ENCODE data around the gene MIS12. TPM values are rescaled to one million over a fixed set of nuclear protein-coding genes. Genes with fewer than 3 reads are reported as not detected.

The MIS12 gene
- total and polyA plus RNA-seq, 2 of the 13 experiments (the other 11 are each of a cell fraction or from before 2014, with no cell fraction given), result 13.4 to 28.0 TPM

- no peak for TF ChIP-seq TRAFD1 (CRISPR knock-in tag; IDR thresholded peaks at IDR 0.05; ENCODE audit: borderline replicate concordance)
- TF ChIP-seq RFX5 (IDR thresholded peaks at IDR 0.05; ENCODE audit: low read depth, low read length), result peak; percentile 55; the same call in 1 of the 2 replicates
- no peak for TF ChIP-seq CCAR2 (optimal IDR thresholded peaks at IDR 0.05; ENCODE audit: low read depth, low read length)
- TF ChIP-seq NFRKB (IDR thresholded peaks at IDR 0.05), result no peak
- peak; percentile 85; the same call in 1 of the 2 replicates for TF ChIP-seq ZFP91 (CRISPR knock-in tag; IDR thresholded peaks at IDR 0.05; ENCODE audit: borderline replicate concordance)
- no peak for TF ChIP-seq ZNF572 (CRISPR knock-in tag; IDR thresholded peaks at IDR 0.05)
- TF ChIP-seq ASH2L (IDR thresholded peaks at IDR 0.05; ENCODE audit: insufficient read length, low read depth, low read length), result peak; percentile 96
- TF ChIP-seq KDM6A (CRISPR knock-in tag; IDR thresholded peaks at IDR 0.05; ENCODE audit: low read depth), result no peak
- TF ChIP-seq ZSCAN22 (CRISPR knock-in tag; IDR thresholded peaks at IDR 0.05), result no peak
- TF ChIP-seq SMAD3 (CRISPR knock-in tag; IDR thresholded peaks at IDR 0.05), result no peak
- TF ChIP-seq CBX1 (IDR thresholded peaks at IDR 0.05; ENCODE audit: low read depth), result no peak
- peak; percentile 80; the same call in 1 of the 2 replicates for TF ChIP-seq ZZZ3 (CRISPR knock-in tag; IDR thresholded peaks at IDR 0.05; ENCODE audit: borderline replicate concordance)
- TF ChIP-seq ZBTB21 (CRISPR knock-in tag; IDR thresholded peaks at IDR 0.05), result no peak
- TF ChIP-seq ZNF280B (CRISPR knock-in tag; IDR thresholded peaks at IDR 0.05; ENCODE audit: borderline replicate concordance), result peak; percentile 89
- peak; percentile 66; the same call in 1 of the 2 replicates for TF ChIP-seq ZNF710 (CRISPR knock-in tag; IDR thresholded peaks at IDR 0.05; ENCODE audit: borderline replicate concordance)
- peak; percentile 45; the same call in 1 of the 2 replicates for TF ChIP-seq ZSCAN25 (CRISPR knock-in tag; IDR thresholded peaks at IDR 0.05)
- no peak for TF ChIP-seq ZUFSP (CRISPR knock-in tag; IDR thresholded peaks at IDR 0.05; ENCODE audit: borderline replicate concordance)
- TF ChIP-seq GLMP (CRISPR knock-in tag; IDR thresholded peaks at IDR 0.05; ENCODE audit: borderline replicate concordance), result no peak
Measured at GRCh38 chr17:5486206-5487124, at the start of gene MIS12 (continued).

All from HepG2 (cell line).